HepG2 (cell line): Measurements from ENCODE around the gene UNC13D. TPM values are rescaled to one million over a fixed set of nuclear protein-coding genes. Genes with fewer than 3 reads are reported as not detected.

Experiments
- DZIP1 ChIP-seq: sonication (generic); formaldehyde crosslinking; IDR thresholded peaks from 2 replicates; pipeline ENCODE4 v1.5.0; 2020; ENCODE audit warnings: mild to moderate bottlenecking, missing genetic modification reagents
- FOSL2 ChIP-seq: sonication (generic); formaldehyde crosslinking; IDR thresholded peaks from 2 replicates; pipeline ENCODE4 v1.4.0; 2020; ENCODE audit warnings: missing genetic modification reagents
- FOXJ3 ChIP-seq: sonication (generic); formaldehyde crosslinking; IDR thresholded peaks from 2 replicates; pipeline ENCODE4 v1.4.0; 2020; ENCODE audit warnings: missing genetic modification reagents, mild to moderate bottlenecking, borderline replicate concordance
- GATAD1 ChIP-seq: IDR thresholded peaks from 2 replicates; pipeline ENCODE4 v1.6.1; 2016; ENCODE audit warnings: missing genetic modification reagents, missing compliant biosample characterization
- IKZF5 ChIP-seq: IDR thresholded peaks from 2 replicates; pipeline ENCODE4 v1.6.1; 2018; ENCODE audit warnings: missing genetic modification reagents, mild to moderate bottlenecking, missing compliant biosample characterization
- NAIF1 ChIP-seq: sonication (generic); formaldehyde crosslinking; IDR thresholded peaks from 2 replicates; pipeline ENCODE4 v1.5.0; 2020; ENCODE audit warnings: mild to moderate bottlenecking, missing genetic modification reagents, borderline replicate concordance
- SAP130 ChIP-seq: IDR thresholded peaks from 2 replicates; pipeline ENCODE4 v1.6.1; 2016; ENCODE audit warnings: low read depth
- TIGD3 ChIP-seq: sonication (generic); formaldehyde crosslinking; IDR thresholded peaks from 2 replicates; pipeline ENCODE4 v1.5.1; 2020; ENCODE audit warnings: mild to moderate bottlenecking, missing genetic modification reagents, borderline replicate concordance
- USF2 ChIP-seq, 2 experiments: sonication (generic) in 1 of 2; formaldehyde crosslinking in 1 of 2; IDR thresholded peaks; 2 replicates each; pipeline versions ENCODE4 v1.5.1 to v1.6.1; 2011 to 2020; ENCODE audit warnings: borderline replicate concordance in 1 of 2, low read depth in 1 of 2, low read length in 1 of 2, mild to moderate bottlenecking in 1 of 2, missing genetic modification reagents in 1 of 2, moderate library complexity in 1 of 2
- ZBTB33 ChIP-seq: sonication (generic); formaldehyde crosslinking; IDR thresholded peaks from 2 replicates; pipeline ENCODE4 v1.4.0; 2020; ENCODE audit warnings: missing genetic modification reagents
- ZBTB7B ChIP-seq: sonication (generic); formaldehyde crosslinking; IDR thresholded peaks from 2 replicates; pipeline ENCODE4 v1.4.0; 2020; ENCODE audit warnings: missing genetic modification reagents
- ZNF260 ChIP-seq: sonication (generic); formaldehyde crosslinking; IDR thresholded peaks from 2 replicates; pipeline ENCODE4 v1.4.0; 2020; ENCODE audit warnings: missing genetic modification reagents, low read depth, mild to moderate bottlenecking, borderline replicate concordance
- ZNF773 ChIP-seq: sonication (generic); formaldehyde crosslinking; IDR thresholded peaks from 2 replicates; pipeline ENCODE4 v1.4.0; 2020; ENCODE audit warnings: missing genetic modification reagents, borderline replicate concordance
- ZNF792 ChIP-seq: IDR thresholded peaks from 2 replicates; pipeline ENCODE4 v1.6.1; 2016
- ZNF891 ChIP-seq: sonication (generic); formaldehyde crosslinking; IDR thresholded peaks from 2 replicates; pipeline ENCODE4 v1.5.0; 2020; ENCODE audit warnings: mild to moderate bottlenecking, missing genetic modification reagents
- polyA plus RNA-seq, 8 experiments: library from polyadenylated mRNA; depleted of rRNA in 3 of 8; stranded (reverse) in 7 of 8; unstranded in 1 of 8; fragments of >200 nt; fragmentation: Illumina TruSeq in 4 of 8; extraction: Trizol in 4 of 8; gene quantifications; 2 replicates each; pipeline versions ENCODE4 v1.2.1 to v1.2.3, GENCODE V29; 2011 to 2016; ENCODE audit warnings: low read depth in 4 of 8, missing spikeins in 1 of 8, mixed read lengths in 1 of 8; ENCODE audit not compliant: insufficient read depth in 1 of 8
- total RNA-seq, 5 experiments: library from RNA; depleted of rRNA; stranded (reverse); fragments of >200 nt; fragmentation: Illumina TruSeq; extraction: Trizol; gene quantifications; 2 replicates each; pipeline ENCODE4 v1.2.3, GENCODE V29; 2016; ENCODE audit warnings: low read depth in 1 of 5

The UNC13D gene
- total and polyA plus RNA-seq, 2 of the 13 experiments (the other 11 are each of a cell fraction or from before 2014, with no cell fraction given) = 29.7 to 42.7 TPM

- TF ChIP-seq ZBTB33 (peak; percentile 75), ZNF260 (CRISPR knock-in tag) (no peak), FOSL2 (CRISPR knock-in tag) (no peak; the same call in 1 of the 2 replicates), DZIP1 (CRISPR knock-in tag) (0 out of 2 replicates have a peak, but pooled peaks have one; percentile 58), ZBTB7B (CRISPR knock-in tag) (peak; percentile 82), ZNF891 (CRISPR knock-in tag) (peak; percentile 92), ZNF773 (CRISPR knock-in tag) (no peak), IKZF5 (peak; percentile 37; the same call in 1 of the 2 replicates), ZNF792 (CRISPR knock-in tag) (no peak), TIGD3 (no peak), NAIF1 (CRISPR knock-in tag) (no peak), USF2 (IDR thresholded peaks at IDR 0.05; ENCODE audit: low read depth, low read length) (no peak), USF2 (CRISPR knock-in tag; IDR thresholded peaks at IDR 0.05; ENCODE audit: borderline replicate concordance) (no peak), SAP130 (CRISPR knock-in tag) (peak; percentile 62), GATAD1 (peak; percentile 60), FOXJ3 (CRISPR knock-in tag) (peak; percentile 27; the same call in 1 of the 2 replicates)
These were observed 4.5 kb upstream of the UNC13D start (continued) for GRCh38 chr17:75848523-75849278.
